SU-DHL-6 (cell line): ENCODE measurements around the gene MADCAM1.

Experiments
- H2AFZ ChIP-seq: fragments of 200-600 bp; sonication (generic); 2 replicates; pipeline ENCODE4 v1.6.1; 2014; ENCODE audit warnings: low read depth, mild to moderate bottlenecking, moderate library complexity, mixed read lengths, antibody characterized with exemption, low read length; ENCODE audit not compliant: severe bottlenecking
- H3F3A ChIP-seq: fragments of 200-600 bp; shearing (Covaris generic); 2 replicates; pipeline ENCODE4 v1.6.0; 2016; ENCODE audit warnings: antibody characterized with exemption, mild to moderate bottlenecking; ENCODE audit not compliant: insufficient read depth
- H3K27ac ChIP-seq: fragments of 200-600 bp; sonication (generic); 2 replicates; pipeline ENCODE4 v1.5.1; 2016; ENCODE audit warnings: low read depth, mild to moderate bottlenecking, low read length, moderate library complexity, mixed read lengths
- H3K27me3 ChIP-seq: fragments of 200-600 bp; sonication (generic), shearing (Covaris generic); 2 replicates; pipeline ENCODE4 v1.6.0; 2014; ENCODE audit warnings: mild to moderate bottlenecking, low read length
- H3K36me3 ChIP-seq: fragments of 200-600 bp; sonication (generic); 2 replicates; pipeline ENCODE4 v1.6.1; 2014; ENCODE audit warnings: mild to moderate bottlenecking, low read length, mixed read lengths
- H3K4me2 ChIP-seq: fragments of 300-600, 200-600 bp; shearing (Covaris generic), sonication (generic); 2 replicates; pipeline ENCODE4 v1.6.0; 2014; ENCODE audit warnings: low read length, low read depth, mild to moderate bottlenecking; ENCODE audit not compliant: poor library complexity, severe bottlenecking
- H3K4me3 ChIP-seq: fragments of 200-600 bp; sonication (generic); 2 replicates; pipeline ENCODE4 v1.5.1; 2014; ENCODE audit warnings: antibody characterized with exemption, low read length, mild to moderate bottlenecking, mixed read lengths; ENCODE audit not compliant: insufficient read depth, poor library complexity, severe bottlenecking
- H3K79me2 ChIP-seq: fragments of 200-600 bp; sonication (generic); 2 replicates; pipeline ENCODE4 v1.6.1; 2014; ENCODE audit warnings: mild to moderate bottlenecking, low read length, moderate library complexity; ENCODE audit not compliant: insufficient read depth
- H3K9ac ChIP-seq: fragments of 200-600 bp; sonication (generic); 2 replicates; pipeline ENCODE4 v1.7.0; 2014; ENCODE audit warnings: mild to moderate bottlenecking, low read length
- H3K9me2 ChIP-seq: fragments of 200-600 bp; sonication (generic); replicated peaks from 2 replicates; pipeline ENCODE4 v1.6.1; 2014; ENCODE audit warnings: low read length; ENCODE audit not compliant: insufficient read depth
- H3K9me3 ChIP-seq: fragments of 200-600 bp; sonication (generic); 2 replicates; pipeline ENCODE4 v1.6.1; 2014; ENCODE audit warnings: low read length, mixed read lengths; ENCODE audit not compliant: insufficient read depth
- H4K20me1 ChIP-seq: fragments of 200-600 bp; sonication (generic); 2 replicates; pipeline ENCODE4 v1.6.1; 2014; ENCODE audit warnings: low read depth, mild to moderate bottlenecking, antibody characterized with exemption, low read length, moderate library complexity, mixed read lengths
- EZH2phosphoT487 ChIP-seq: fragments of 200-600 bp; sonication (generic), shearing (Covaris generic); conservative IDR thresholded peaks from 2 replicates; pipeline ENCODE4 v1.6.1; 2018; ENCODE audit warnings: mild to moderate bottlenecking, antibody characterized with exemption, low read length, moderate library complexity, mixed read lengths
- TF ChIP-seq, protein P1 (sequence below): fragments of 200-600 bp; sonication (generic); IDR thresholded peaks from one replicate; pipeline ENCODE4 v1.5.1; 2017; ENCODE audit warnings: antibody characterized with exemption, mild to moderate bottlenecking, low read length, moderate library complexity; ENCODE audit not compliant: insufficient read depth, poor library complexity, severe bottlenecking

MADCAM1 gene

DNA sequence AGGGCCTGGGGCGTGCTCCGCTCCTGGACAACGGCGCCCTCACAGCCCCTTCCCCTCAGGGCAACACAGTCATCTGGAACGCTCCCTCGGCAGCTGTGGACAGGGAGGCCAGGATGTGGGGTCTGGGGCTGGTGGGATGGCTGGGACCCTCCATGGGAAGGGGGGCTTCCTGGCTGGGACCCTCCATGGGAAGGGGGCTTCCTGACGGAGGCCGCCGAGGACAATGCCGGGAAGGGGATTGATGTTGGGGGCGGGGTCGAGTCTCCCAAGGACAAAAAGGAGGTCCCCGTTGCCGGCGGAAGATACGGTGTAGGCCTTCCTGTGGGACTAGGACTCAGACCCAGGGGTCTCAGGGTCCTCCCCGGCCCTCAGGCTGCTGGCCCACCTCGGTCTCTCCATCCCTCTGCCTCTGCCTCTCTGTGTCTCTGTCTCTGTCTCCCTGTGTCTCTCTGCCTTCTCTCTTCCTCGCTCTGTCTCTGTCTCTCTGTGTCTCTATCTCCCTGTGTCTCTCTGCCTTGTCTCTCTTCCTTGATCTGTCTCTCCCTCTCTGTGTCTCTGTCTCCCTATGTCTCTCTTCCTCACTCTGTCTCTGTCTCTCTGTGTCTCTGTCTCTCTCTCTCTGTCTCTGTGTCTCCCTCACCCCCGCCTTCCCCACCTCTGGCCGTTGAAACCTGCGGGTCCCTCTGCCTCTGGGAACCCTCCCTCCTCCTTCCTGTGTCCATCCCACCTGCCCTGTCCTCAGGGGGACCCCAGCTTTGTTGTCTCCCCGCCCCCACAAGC lies 2.7 kb upstream of the MADCAM1 start:
- TF ChIP-seq, protein P1, sequence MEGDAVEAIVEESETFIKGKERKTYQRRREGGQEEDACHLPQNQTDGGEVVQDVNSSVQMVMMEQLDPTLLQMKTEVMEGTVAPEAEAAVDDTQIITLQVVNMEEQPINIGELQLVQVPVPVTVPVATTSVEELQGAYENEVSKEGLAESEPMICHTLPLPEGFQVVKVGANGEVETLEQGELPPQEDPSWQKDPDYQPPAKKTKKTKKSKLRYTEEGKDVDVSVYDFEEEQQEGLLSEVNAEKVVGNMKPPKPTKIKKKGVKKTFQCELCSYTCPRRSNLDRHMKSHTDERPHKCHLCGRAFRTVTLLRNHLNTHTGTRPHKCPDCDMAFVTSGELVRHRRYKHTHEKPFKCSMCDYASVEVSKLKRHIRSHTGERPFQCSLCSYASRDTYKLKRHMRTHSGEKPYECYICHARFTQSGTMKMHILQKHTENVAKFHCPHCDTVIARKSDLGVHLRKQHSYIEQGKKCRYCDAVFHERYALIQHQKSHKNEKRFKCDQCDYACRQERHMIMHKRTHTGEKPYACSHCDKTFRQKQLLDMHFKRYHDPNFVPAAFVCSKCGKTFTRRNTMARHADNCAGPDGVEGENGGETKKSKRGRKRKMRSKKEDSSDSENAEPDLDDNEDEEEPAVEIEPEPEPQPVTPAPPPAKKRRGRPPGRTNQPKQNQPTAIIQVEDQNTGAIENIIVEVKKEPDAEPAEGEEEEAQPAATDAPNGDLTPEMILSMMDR: no peak
- no peak for TF ChIP-seq EZH2phosphoT487
- H2AFZ ChIP-seq: no peak overlapping the region
- H3K9me2 ChIP-seq: no peaks in the 10 kb centered on the region
- H3K9me3 ChIP-seq: no peaks in the 10 kb centered on the region
- no peaks in the 10 kb centered on the region for H3K36me3 ChIP-seq
- H3K27ac ChIP-seq: no peak overlapping the region
- H4K20me1 ChIP-seq: no peaks in the 10 kb centered on the region
- no peak overlapping the region for H3K4me3 ChIP-seq
- H3K79me2 ChIP-seq: no peaks in the 10 kb centered on the region
- H3F3A ChIP-seq: peaks cover 4% of the 10 kb centered on the region
- H3K4me2 ChIP-seq: no peak overlapping the region
- no peak overlapping the region for H3K9ac ChIP-seq
- no peaks in the 10 kb centered on the region for H3K27me3 ChIP-seq

DNA sequence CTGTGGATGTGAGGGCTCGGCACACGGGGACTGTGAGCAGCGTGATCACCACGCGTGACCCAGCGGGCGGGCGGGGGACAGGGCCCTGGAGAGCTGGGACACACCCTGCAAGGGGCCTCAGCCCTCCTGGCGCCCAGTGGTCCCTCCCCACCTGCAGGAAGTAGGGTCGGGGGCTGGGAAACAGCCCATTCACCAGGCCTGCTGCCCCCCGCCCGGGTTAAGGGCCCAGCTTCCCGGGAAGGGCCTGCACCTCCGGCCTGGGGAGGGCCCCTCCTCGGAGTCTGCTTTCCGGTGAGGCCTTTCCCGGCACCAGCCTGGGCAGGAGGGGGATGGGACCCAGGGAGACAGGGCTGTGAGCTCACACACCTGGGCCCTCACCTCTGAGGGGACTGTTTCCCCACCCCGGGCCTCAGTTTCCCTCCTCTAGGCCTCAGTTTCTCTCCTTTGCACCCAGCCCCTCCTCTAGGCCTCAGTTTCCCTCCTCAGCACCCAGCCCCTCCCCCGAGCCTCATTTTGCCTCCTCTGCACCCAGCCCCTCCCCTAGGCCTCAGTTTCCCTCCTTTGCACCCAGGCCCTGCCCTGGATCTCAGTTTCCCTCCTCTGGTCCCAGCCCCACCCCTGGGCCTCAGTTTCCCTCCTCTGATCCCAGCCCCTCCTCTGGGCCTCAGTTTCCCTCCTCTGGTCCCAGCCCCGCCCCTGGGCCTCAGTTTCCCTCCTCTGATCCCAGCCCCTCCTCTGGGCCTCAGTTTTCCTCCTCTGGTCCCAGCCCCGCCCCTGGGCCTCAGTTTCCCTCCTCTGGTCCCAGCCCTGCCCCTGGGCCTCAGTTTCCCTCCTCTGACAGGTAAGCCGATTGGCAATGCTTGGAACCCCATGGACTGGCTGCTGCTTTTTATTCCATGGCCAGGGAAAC lies 1.9 kb upstream of the MADCAM1 start:
- Histone ChIP-seq H3K9me3 (no peaks in the 10 kb centered on the region), H3K4me3 (no peak overlapping the region), H3F3A (peaks cover 4% of the 10 kb centered on the region), H2AFZ (no peak overlapping the region), H3K79me2 (no peaks in the 10 kb centered on the region), H3K9ac (no peak overlapping the region), H3K27ac (no peak overlapping the region), H4K20me1 (no peaks in the 10 kb centered on the region), H3K27me3 (no peaks in the 10 kb centered on the region), H3K9me2 (no peaks in the 10 kb centered on the region), H3K4me2 (no peak overlapping the region), H3K36me3 (no peaks in the 10 kb centered on the region)
- TF ChIP-seq EZH2phosphoT487: no peak
- TF ChIP-seq, protein P1: no peak

DNA sequence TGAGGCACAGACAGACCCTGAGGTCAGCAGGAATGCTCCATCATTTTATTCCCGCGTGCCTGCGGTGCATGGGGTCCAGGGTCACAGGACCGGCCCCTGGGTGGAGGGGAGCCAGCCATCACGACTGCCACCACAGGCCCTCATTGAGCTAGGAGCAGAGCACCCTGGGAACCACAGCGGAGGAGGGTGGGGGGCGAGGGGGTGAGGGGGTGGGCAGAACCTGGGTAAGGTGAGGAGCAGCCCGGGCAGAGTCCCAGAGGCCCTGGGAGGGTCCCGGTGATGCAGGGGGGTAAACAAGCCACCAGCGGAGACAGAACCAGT lies 1.2 kb upstream of the MADCAM1 start:
- Histone ChIP-seq H4K20me1 (no peaks in the 10 kb centered on the region), H3K36me3 (no peaks in the 10 kb centered on the region), H3K27me3 (no peaks in the 10 kb centered on the region), H3F3A (peaks cover 4% of the 10 kb centered on the region), H3K9me3 (no peaks in the 10 kb centered on the region), H3K79me2 (no peaks in the 10 kb centered on the region), H2AFZ (no peak overlapping the region), H3K9ac (no peak overlapping the region), H3K9me2 (no peaks in the 10 kb centered on the region), H3K4me3 (no peak overlapping the region), H3K27ac (no peak overlapping the region), H3K4me2 (no peak overlapping the region)
- TF ChIP-seq EZH2phosphoT487: no peak
- TF ChIP-seq, protein P1: no peak
